Upper lobe of right lung (tissue), 1 donor: ENCODE measurements around the gene TMEM117. TPM values are rescaled to one million over a fixed set of nuclear protein-coding genes. Genes with fewer than 3 reads are reported as not detected.
A peak's percentile ranks its signal among the peaks of the same experiment; 100 is the strongest.

Experiments used
- ATAC-seq: fragments of 200-7000 bp; cut with Tn5 transposase; one replicate; pipeline ENCODE4 v1.9.1; 2020; ENCODE audit warnings: mild to moderate bottlenecking, moderate library complexity
- DNase-seq: peaks from one replicate; pipeline ENCODE4 v3.0.0-alpha.2; 2020
- H3K27ac ChIP-seq: fragments of 200-600 bp; one replicate; pipeline ENCODE4 v1.8.0; 2022
- H3K27me3 ChIP-seq: fragments of 200-600 bp; one replicate; pipeline ENCODE4 v1.8.0; 2022; ENCODE audit warnings: mild to moderate bottlenecking
- H3K36me3 ChIP-seq: fragments of 200-600 bp; one replicate; pipeline ENCODE4 v1.8.0; 2022
- H3K4me1 ChIP-seq: fragments of 200-600 bp; one replicate; pipeline ENCODE4 v1.8.0; 2022
- H3K4me3 ChIP-seq: fragments of 200-600 bp; one replicate; pipeline ENCODE4 v1.8.0; 2022; ENCODE audit warnings: mild to moderate bottlenecking
- H3K9me3 ChIP-seq: fragments of 200-600 bp; one replicate; pipeline ENCODE4 v1.8.0; 2022
- intact Hi-C: fragments of 100-400 bp; cut with DNase I; formaldehyde crosslinking; loops from one replicate; pipeline ENCODE4 v1.11.0; 2022
- long read RNA-seq: library from polyadenylated mRNA; unstranded; transcript quantifications from one replicate; pipeline ENCODE4 v2.0.0, GENCODE V29; 2021
- total RNA-seq: library from RNA; stranded (reverse); fragmentation: NEBNext Ultra II Directional; extraction: Animal tissue kit (Norgen Biotek cat#: 25700); gene quantifications from one replicate; pipeline ENCODE4 v1.2.1, GENCODE V29; 2021
- TF ChIP-seq, protein P1 (sequence below): fragments of 200-600 bp; IDR thresholded peaks from one replicate; pipeline ENCODE4 v1.8.0; 2022; ENCODE audit warnings: antibody characterized with exemption
- donor health status: DM: no; HTN: yes; CAD: no; lungs with severe emphysema.

The TMEM117 gene
- total RNA-seq: 4.6 TPM
- long read RNA-seq, transcript TMEM117-201 (8 exons, 2,758 nt): major isoform, 8 of 11 reads
- long read RNA-seq, partial matches to known transcripts: 0 of 11 reads
- long read RNA-seq, other reads (novel, unspliced or antisense): 2 of 11 reads

DNA sequence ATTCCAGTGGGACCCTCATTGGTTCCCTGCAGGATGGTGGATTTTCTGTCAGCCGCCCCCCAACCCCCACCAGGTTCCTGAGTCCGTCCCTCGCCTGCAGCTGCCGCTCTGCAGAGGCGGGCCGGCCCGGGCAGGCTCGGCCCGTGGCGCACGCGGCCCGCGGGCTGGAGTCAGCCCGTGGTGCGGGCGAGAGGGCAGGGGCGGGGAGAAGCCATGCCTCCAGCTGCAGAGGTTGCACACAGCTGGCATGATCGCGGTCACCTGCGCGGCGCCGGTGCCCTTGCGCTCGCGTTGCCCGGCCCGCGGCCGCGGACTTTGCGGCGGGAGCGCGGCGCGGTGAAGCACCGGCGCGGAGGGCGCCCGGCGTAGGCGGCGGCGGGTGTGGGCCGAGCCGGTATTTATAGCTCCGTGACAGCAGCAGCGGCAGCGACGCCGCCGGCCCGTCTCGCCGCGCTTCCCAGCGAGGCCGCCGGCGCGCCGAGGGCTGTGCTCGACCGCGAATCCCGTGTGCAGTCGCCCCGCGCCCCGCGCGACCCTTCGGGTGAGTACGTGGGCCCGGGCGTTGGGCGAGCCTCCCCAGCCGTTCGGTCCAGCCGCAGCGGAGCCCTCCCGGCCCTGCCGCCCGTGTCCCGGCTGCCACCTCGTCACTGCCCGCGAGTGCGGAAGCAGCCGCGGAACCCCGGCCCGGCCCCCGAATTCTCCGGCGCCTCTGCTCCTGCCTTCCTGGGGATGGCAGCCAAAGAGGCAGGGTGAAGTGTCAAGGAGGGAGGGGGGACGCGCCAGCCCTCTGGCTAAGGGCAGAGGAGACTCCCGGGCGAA, at the start of gene TMEM117:
TMEM117 (plus strand) TSS at position 426 of the 819 bp plus-strand sequence.
- intact Hi-C loops: no loop called here
- Histone ChIP-seq H3K27ac (peak within 1 kb of the TSS; percentile 92), H3K4me3 (peak within 1 kb of the TSS; percentile 60), H3K27me3 (peaks cover 4% of the 10 kb centered on the region), H3K4me1 (peaks cover 13% of the 10 kb centered on the region), H3K36me3 (no peaks in the 10 kb centered on the region), H3K9me3 (no peaks in the 10 kb centered on the region)
- DNase-seq (peak; percentile 91), ATAC-seq (peak; percentile 92)
- TF ChIP-seq, protein P1, sequence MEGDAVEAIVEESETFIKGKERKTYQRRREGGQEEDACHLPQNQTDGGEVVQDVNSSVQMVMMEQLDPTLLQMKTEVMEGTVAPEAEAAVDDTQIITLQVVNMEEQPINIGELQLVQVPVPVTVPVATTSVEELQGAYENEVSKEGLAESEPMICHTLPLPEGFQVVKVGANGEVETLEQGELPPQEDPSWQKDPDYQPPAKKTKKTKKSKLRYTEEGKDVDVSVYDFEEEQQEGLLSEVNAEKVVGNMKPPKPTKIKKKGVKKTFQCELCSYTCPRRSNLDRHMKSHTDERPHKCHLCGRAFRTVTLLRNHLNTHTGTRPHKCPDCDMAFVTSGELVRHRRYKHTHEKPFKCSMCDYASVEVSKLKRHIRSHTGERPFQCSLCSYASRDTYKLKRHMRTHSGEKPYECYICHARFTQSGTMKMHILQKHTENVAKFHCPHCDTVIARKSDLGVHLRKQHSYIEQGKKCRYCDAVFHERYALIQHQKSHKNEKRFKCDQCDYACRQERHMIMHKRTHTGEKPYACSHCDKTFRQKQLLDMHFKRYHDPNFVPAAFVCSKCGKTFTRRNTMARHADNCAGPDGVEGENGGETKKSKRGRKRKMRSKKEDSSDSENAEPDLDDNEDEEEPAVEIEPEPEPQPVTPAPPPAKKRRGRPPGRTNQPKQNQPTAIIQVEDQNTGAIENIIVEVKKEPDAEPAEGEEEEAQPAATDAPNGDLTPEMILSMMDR: no peak

DNA sequence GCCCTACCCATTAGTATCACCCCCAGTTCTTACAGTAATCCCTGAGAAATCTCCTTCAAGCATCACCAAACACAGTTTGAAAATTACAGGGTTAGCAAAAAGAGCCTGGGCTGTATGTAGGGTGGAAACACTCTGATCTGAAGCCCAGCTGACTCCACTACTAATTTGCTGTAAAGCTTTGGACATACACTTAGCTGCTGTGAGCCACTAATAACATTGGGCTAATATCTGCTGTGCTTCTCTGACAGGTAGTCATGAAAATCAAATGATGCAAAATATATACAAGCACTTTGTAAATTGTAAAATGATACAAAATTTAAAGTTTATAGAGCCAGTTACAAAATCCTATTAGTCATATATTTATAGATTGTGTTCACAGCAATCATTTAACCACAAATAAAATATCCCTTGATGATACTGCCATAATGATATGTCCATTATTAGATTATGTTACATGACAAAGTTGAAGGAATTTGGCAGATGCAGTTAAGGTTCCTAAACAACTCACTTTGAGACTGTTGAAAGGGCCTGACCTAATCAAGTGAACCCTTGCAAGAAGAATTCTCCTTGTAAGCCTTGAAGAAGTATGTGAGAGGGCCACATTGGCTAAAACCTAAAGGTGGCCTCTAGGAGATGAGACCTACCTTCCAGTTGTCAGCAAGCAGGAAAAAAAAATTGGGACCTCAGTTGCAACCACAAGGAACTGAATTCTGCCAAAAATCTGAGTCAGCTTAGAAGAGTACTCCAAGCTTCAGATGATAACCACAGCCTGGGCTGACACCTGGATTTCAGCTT, 48.8 kb upstream of the TMEM117 start:
- ATAC-seq: no peak
- Histone ChIP-seq H3K27ac (no peak overlapping the region), H3K27me3 (no peaks in the 10 kb centered on the region), H3K36me3 (peaks cover 61% of the 10 kb centered on the region), H3K4me1 (no peaks in the 10 kb centered on the region), H3K4me3 (no peak overlapping the region), H3K9me3 (no peaks in the 10 kb centered on the region)
- TF ChIP-seq, protein P1: no peak
- no peak for DNase-seq
- intact Hi-C loops: no loop called here

DNA sequence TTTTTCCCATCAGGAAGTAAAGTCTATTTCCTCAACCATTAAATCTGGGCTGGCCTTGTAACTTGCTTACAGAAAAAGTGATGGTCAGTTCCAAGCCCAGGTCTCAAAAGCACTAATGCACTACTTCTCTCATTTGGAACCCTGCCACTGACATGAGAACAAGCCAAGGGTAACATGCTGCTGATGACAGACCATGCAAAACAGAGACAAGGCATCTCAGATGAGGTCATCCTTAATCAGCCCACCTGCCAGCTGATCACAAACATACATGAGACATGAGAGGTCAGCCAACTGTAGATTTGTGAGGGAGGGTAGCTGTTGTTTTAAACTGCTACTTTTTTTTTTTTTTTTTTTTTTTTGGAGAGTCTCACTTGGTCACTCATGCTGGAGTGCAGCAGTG, 45.9 kb upstream of the TMEM117 start:
- H3K4me1 ChIP-seq: no peaks in the 10 kb centered on the region
- H3K36me3 ChIP-seq: peaks cover 47% of the 10 kb centered on the region
- no peaks in the 10 kb centered on the region for H3K27me3 ChIP-seq
- TF ChIP-seq, protein P1: no peak
- no peaks in the 10 kb centered on the region for H3K9me3 ChIP-seq
- DNase-seq: no peak
- no peak overlapping the region for H3K4me3 ChIP-seq
- intact Hi-C loops: no loop called here
- H3K27ac ChIP-seq: no peak overlapping the region
- ATAC-seq: no peak

DNA sequence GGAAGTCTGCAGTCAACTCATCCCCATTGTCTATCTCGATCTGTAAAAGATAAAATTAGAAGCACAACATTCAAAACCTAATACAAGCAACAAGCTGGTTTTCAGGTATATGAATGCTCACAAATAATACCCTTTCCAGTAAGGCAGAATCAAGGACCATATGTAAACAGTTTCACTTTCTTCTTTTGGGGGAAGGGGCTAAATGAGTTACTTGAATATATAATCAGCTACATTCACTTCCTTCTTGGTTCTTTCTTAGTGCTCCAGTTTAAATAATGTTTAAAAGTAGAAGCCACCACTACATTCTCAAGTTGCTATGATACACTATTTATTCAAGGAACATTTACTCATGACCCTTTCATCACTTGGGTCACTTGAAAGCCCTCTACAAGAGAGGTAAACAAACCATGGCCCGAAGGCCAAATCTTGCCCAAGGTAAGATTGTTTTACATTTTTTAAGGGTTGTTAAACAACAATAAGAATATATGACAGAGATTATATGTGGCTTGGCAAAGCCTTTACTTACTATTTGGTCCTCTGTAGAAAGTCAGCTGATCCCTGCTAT, 40.1 kb upstream of the TMEM117 start:
- TF ChIP-seq, protein P1: no peak
- intact Hi-C loops: no loop called here
- Histone ChIP-seq H3K4me1 (no peaks in the 10 kb centered on the region), H3K27me3 (no peaks in the 10 kb centered on the region), H3K4me3 (no peak overlapping the region), H3K27ac (no peak overlapping the region), H3K9me3 (no peaks in the 10 kb centered on the region), H3K36me3 (peaks cover 72% of the 10 kb centered on the region)
- peak; percentile 90 for ATAC-seq
- no peak for DNase-seq

DNA sequence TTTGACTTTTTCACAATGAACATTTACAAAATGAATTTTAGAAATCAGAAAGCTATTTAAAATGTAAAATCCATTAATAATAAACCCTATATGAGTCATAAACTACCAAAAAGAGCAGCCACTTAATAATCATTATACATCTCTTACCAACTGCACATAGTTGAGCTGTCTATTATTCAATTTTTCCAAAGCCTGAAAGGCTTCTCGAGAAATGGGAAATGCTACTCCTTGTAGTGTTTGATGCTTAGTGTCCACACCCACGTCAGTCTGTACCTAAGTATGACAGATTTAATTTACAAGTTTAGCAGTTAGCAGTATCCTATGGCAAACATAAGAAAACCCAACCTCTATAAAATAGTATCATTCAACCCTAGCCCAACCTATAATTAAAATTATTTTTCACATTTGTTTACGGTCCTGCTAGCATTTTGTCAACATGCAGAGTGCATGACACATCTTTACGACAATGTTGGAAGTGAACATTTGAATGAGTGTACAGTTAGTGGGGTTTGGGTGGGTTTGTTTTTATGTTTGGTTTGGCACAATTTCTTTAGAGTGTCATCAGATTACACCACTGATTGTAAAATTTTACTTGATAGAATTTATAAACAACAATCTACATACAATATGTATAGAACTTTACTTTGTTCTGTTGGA, 38.2 kb upstream of the TMEM117 start:
- Histone ChIP-seq H3K4me1 (no peaks in the 10 kb centered on the region), H3K9me3 (no peaks in the 10 kb centered on the region), H3K27ac (no peak overlapping the region), H3K27me3 (no peaks in the 10 kb centered on the region), H3K4me3 (no peak overlapping the region), H3K36me3 (peaks cover 88% of the 10 kb centered on the region)
- intact Hi-C loops: no loop called here
- TF ChIP-seq, protein P1: no peak
- ATAC-seq (no peak), DNase-seq (no peak)
